HepG2 (cell line): ENCODE data around the gene LRRC3C. TPM values are rescaled to one million over a fixed set of nuclear protein-coding genes. Genes with fewer than 3 reads are reported as not detected.

ENCODE experiments used
- ATAC-seq: fragments of 200-7000 bp; cut with Tn5 transposase; 3 replicates; pipeline ENCODE4 v1.9.1; 2020; ENCODE audit warnings: mild to moderate bottlenecking, moderate library complexity
- BruUV-seq: library from RNA; stranded (reverse); fragments of 400-500 nt; replicated peaks from 2 replicates; lab custom pipeline; 2021; lab: Mats Ljungman, UMichigan
- CTCF ChIA-PET: fragments of 300-600 bp; formaldehyde crosslinking; extraction: SDS; loops from one replicate; lab custom pipeline; 2021; ENCODE audit warnings: low total read pairs, inconsistent platforms, low intra/inter-chr PET ratio; lab: Yijun Ruan, JAX
- POLR2A ChIA-PET: fragments of 350-600 bp; sonication (Branson Sonifier 250); formaldehyde crosslinking; loops from one replicate; lab custom pipeline; 2020; ENCODE audit warnings: antibody characterized with exemption, inconsistent platforms; lab: Yijun Ruan, JAX
- DNase-seq: peaks from one replicate; pipeline ENCODE4 v3.0.0-alpha.2; 2015; ENCODE audit warnings: low spot score
- FAIRE-seq: peaks from 3 replicates; lab custom pipeline; 2011; peaks lifted over from hg19 to GRCh38; lab: Jason Lieb, UNC
- H2AFZ ChIP-seq: one replicate; pipeline ENCODE4 v1.6.1; 2011; ENCODE audit warnings: low read length, inconsistent platforms
- H3K27ac ChIP-seq: fragments of 300-600 bp; 3 replicates; pipeline ENCODE4 v1.8.0; 2011; ENCODE audit warnings: mixed run types, mild to moderate bottlenecking, mixed read lengths, low read length, inconsistent platforms; ENCODE audit not compliant: insufficient read depth; ENCODE audit errors: extremely low read length
- H3K27me3 ChIP-seq, 2 experiments: fragments of 200-600 bp in 1 of 2; 2 replicates in 1 of 2; 3 replicates in 1 of 2; pipeline versions ENCODE4 v1.6.0 to v1.8.0; 2011; ENCODE audit warnings: low read length in 2 of 2, mild to moderate bottlenecking in 2 of 2, moderate library complexity in 2 of 2, inconsistent platforms in 1 of 2; ENCODE audit not compliant: insufficient read depth in 2 of 2, control insufficient read depth in 1 of 2
- H3K36me3 ChIP-seq, 2 experiments: fragments of 200-600 bp in 1 of 2; replicated peaks in 1 of 2; 2 replicates in 1 of 2; 3 replicates in 1 of 2; pipeline versions ENCODE4 v1.5.1 to v1.8.0; 2011; ENCODE audit warnings: low read length in 2 of 2, inconsistent platforms in 1 of 2; ENCODE audit not compliant: insufficient read depth in 2 of 2, control insufficient read depth in 1 of 2
- H3K4me1 ChIP-seq: 2 replicates; pipeline ENCODE4 v1.5.1; 2012; ENCODE audit warnings: low read length, inconsistent platforms; ENCODE audit not compliant: insufficient read depth
- H3K4me2 ChIP-seq: 2 replicates; pipeline ENCODE4 v1.6.0; 2011; ENCODE audit warnings: low read depth, low read length, inconsistent platforms
- H3K4me3 ChIP-seq, 3 experiments: fragments of 200-600 bp in 1 of 3; sonication (generic), shearing (Covaris generic) in 1 of 3; replicated peaks in 1 of 3; 2 replicates each; pipeline ENCODE4 v1.5.1; 2011 to 2016; ENCODE audit warnings: low read length in 3 of 3, inconsistent platforms in 2 of 3, low read depth in 2 of 3, mild to moderate bottlenecking in 2 of 3, control low read depth in 1 of 3, mixed read lengths in 1 of 3; ENCODE audit not compliant: insufficient read depth in 1 of 3
- H3K79me2 ChIP-seq: one replicate; pipeline ENCODE4 v1.6.1; 2011; ENCODE audit warnings: low read length, inconsistent platforms; ENCODE audit not compliant: insufficient read depth
- H3K9ac ChIP-seq: 2 replicates; pipeline ENCODE4 v1.6.0; 2011; ENCODE audit warnings: mild to moderate bottlenecking, low read depth, low read length, inconsistent platforms; ENCODE audit not compliant: insufficient read depth
- H3K9me3 ChIP-seq: 2 replicates; pipeline ENCODE4 v1.5.1; 2012; ENCODE audit warnings: mild to moderate bottlenecking, low read length
- H4K20me1 ChIP-seq: 2 replicates; pipeline ENCODE4 v1.6.0; 2011; ENCODE audit warnings: inconsistent platforms, mild to moderate bottlenecking, low read length, moderate library complexity; ENCODE audit not compliant: insufficient read depth
- ASH2L ChIP-seq: fragments of 300-600, 200-600 bp; sonication (generic); IDR thresholded peaks from 2 replicates; pipeline ENCODE4 v1.7.0; 2017; ENCODE audit warnings: low read depth, mild to moderate bottlenecking, moderate library complexity, mixed read lengths, low read length; ENCODE audit not compliant: insufficient read length
- ETV6 ChIP-seq: sonication (generic); formaldehyde crosslinking; conservative IDR thresholded peaks from 2 replicates; pipeline ENCODE4 v1.4.0; 2020; ENCODE audit warnings: missing genetic modification reagents
- HNF4A ChIP-seq: sonication (generic); formaldehyde crosslinking; IDR thresholded peaks from 2 replicates; pipeline ENCODE4 v1.4.0; 2020; ENCODE audit warnings: missing genetic modification reagents
- IKZF1 ChIP-seq: fragments of 450-650 bp; IDR thresholded peaks from 2 replicates; pipeline ENCODE4 v1.7.1; 2016
- ZFP36L2 ChIP-seq: sonication (generic); formaldehyde crosslinking; IDR thresholded peaks from 2 replicates; pipeline ENCODE4 v1.4.0; 2020; ENCODE audit warnings: missing genetic modification reagents
- ZNF263 ChIP-seq: sonication (generic); formaldehyde crosslinking; IDR thresholded peaks from 2 replicates; pipeline ENCODE4 v1.4.0; 2020; ENCODE audit warnings: missing genetic modification reagents
- ZNF292 ChIP-seq: sonication (generic); formaldehyde crosslinking; IDR thresholded peaks from 2 replicates; pipeline ENCODE4 v1.8.1; 2022; ENCODE audit warnings: mild to moderate bottlenecking, low read depth, missing genetic modification reagents, borderline replicate concordance
- ZNF441 ChIP-seq: sonication (generic); formaldehyde crosslinking; IDR thresholded peaks from 2 replicates; pipeline ENCODE4 v1.7.0; 2021; ENCODE audit warnings: missing genetic modification reagents, borderline replicate concordance
- ZNF674 ChIP-seq: sonication (generic); formaldehyde crosslinking; IDR thresholded peaks from 2 replicates; pipeline ENCODE4 v1.5.0; 2020; ENCODE audit warnings: low read depth, mild to moderate bottlenecking, missing genetic modification reagents
- ZSCAN12 ChIP-seq: sonication (generic); formaldehyde crosslinking; IDR thresholded peaks from 2 replicates; pipeline ENCODE4 v1.9.0; 2021; ENCODE audit warnings: mild to moderate bottlenecking, missing genetic modification reagents
- ZSCAN29 ChIP-seq: sonication (generic); formaldehyde crosslinking; conservative IDR thresholded peaks from 2 replicates; pipeline ENCODE4 v1.4.0; 2020; ENCODE audit warnings: mild to moderate bottlenecking, missing genetic modification reagents
- WGBS: methylation state at CpG from one replicate; pipeline ENCODE4 v1.1.6; 2017; ENCODE audit warnings: low lambda C conversion rate; 5-methylcytosine and 5-hydroxymethylcytosine counted together
- in situ Hi-C: cut with HindIII; loops from 2 replicates; pipeline ENCODE4 v1.10.0; 2017; ENCODE audit warnings: low pct_unique_long_range_greater_than_20kb; ENCODE audit not compliant: extremely low pct_ligation_motif_present
- intact Hi-C: fragments of 100-400 bp; cut with micrococcal nuclease; formaldehyde crosslinking; loops from one replicate; pipeline ENCODE4 v1.10.0; 2022; ENCODE audit not compliant: unreplicated experiment
- polyA plus RNA-seq, 8 experiments: library from polyadenylated mRNA; depleted of rRNA in 3 of 8; stranded (reverse) in 7 of 8; unstranded in 1 of 8; fragments of >200 nt; fragmentation: Illumina TruSeq in 4 of 8; extraction: Trizol in 4 of 8; gene quantifications; 2 replicates each; pipeline versions ENCODE4 v1.2.1 to v1.2.3, GENCODE V29; 2011 to 2016; ENCODE audit warnings: low read depth in 4 of 8, missing spikeins in 1 of 8, mixed read lengths in 1 of 8; ENCODE audit not compliant: insufficient read depth in 1 of 8
- total RNA-seq, 5 experiments: library from RNA; depleted of rRNA; stranded (reverse); fragments of >200 nt; fragmentation: Illumina TruSeq; extraction: Trizol; gene quantifications; 2 replicates each; pipeline ENCODE4 v1.2.3, GENCODE V29; 2016; ENCODE audit warnings: low read depth in 1 of 5
- TF ChIP-seq, protein P1 (sequence below): sonication (generic); formaldehyde crosslinking; IDR thresholded peaks from 2 replicates; pipeline ENCODE4 v1.5.1; 2020; ENCODE audit warnings: missing genetic modification reagents, mild to moderate bottlenecking, borderline replicate concordance
- TF ChIP-seq, protein P2 (sequence below): sonication (generic); formaldehyde crosslinking; IDR thresholded peaks from 2 replicates; pipeline ENCODE4 v1.4.0; 2020; ENCODE audit warnings: mild to moderate bottlenecking, missing genetic modification reagents
- TF ChIP-seq, protein P3 (sequence below): sonication (generic); formaldehyde crosslinking; IDR thresholded peaks from 2 replicates; pipeline ENCODE4 v1.4.0; 2020; ENCODE audit warnings: mild to moderate bottlenecking, missing genetic modification reagents

LRRC3C gene
- total and polyA plus RNA-seq, 2 of the 13 experiments (the other 11 are each of a cell fraction or from before 2014, with no cell fraction given): 0.17 TPM; not detected in 1

DNA sequence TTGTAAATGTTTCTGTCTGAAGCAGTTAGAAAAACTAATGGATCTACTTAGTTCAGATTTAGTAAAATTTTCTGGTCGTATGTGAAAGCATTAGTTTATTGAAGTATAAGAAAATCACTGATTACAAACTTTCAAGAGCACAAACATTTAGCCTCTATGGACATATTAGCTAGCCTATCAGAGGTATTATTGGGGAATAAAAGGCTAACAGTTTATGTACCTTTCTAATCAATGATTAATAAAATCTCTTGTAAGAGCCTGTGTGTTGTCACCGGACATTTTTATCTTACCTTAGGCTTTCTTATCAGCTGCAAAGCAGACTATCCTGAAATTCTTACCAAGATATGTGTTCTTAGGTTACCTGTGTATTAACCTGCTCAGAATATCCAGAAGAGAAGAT, 38.3 kb upstream of the LRRC3C start:
- ChIA-PET CTCF (no interaction called here), POLR2A (no interaction called here)
- H3K4me3 ChIP-seq: no peak overlapping the region
- H3K79me2 ChIP-seq: no peaks in the 10 kb centered on the region
- no peaks in the 10 kb centered on the region for H3K9me3 ChIP-seq
- no peaks in the 10 kb centered on the region for H3K4me1 ChIP-seq
- ATAC-seq: no peak
- 13% methylated on average over 2 of the region's 2 CpGs for WGBS
- no TSS peak for BruUV-seq
- no peaks in the 10 kb centered on the region for H3K36me3 ChIP-seq
- H3K9ac ChIP-seq: no peak overlapping the region
- no peak overlapping the region for H2AFZ ChIP-seq
- H3K4me2 ChIP-seq: no peak overlapping the region
- peaks cover 0 to 22% of the 10 kb centered on the region in 2 experiments; a peak in 2 of 5 replicates for H3K27me3 ChIP-seq
- TF ChIP-seq ASH2L: no peak
- TF ChIP-seq, protein P1, sequence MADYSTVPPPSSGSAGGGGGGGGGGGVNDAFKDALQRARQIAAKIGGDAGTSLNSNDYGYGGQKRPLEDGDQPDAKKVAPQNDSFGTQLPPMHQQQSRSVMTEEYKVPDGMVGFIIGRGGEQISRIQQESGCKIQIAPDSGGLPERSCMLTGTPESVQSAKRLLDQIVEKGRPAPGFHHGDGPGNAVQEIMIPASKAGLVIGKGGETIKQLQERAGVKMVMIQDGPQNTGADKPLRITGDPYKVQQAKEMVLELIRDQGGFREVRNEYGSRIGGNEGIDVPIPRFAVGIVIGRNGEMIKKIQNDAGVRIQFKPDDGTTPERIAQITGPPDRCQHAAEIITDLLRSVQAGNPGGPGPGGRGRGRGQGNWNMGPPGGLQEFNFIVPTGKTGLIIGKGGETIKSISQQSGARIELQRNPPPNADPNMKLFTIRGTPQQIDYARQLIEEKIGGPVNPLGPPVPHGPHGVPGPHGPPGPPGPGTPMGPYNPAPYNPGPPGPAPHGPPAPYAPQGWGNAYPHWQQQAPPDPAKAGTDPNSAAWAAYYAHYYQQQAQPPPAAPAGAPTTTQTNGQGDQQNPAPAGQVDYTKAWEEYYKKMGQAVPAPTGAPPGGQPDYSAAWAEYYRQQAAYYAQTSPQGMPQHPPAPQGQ (CRISPR knock-in tag): no peak
- TF ChIP-seq IKZF1: no peak
- no peak for TF ChIP-seq ZSCAN12 (CRISPR knock-in tag)
- TF ChIP-seq ZFP36L2 (CRISPR knock-in tag): no peak
- TF ChIP-seq ZNF441 (CRISPR knock-in tag): no peak
- TF ChIP-seq, protein P2, sequence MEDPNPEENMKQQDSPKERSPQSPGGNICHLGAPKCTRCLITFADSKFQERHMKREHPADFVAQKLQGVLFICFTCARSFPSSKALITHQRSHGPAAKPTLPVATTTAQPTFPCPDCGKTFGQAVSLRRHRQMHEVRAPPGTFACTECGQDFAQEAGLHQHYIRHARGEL (CRISPR knock-in tag): no peak
- TF ChIP-seq ZNF263: no peak
- TF ChIP-seq ETV6 (CRISPR knock-in tag): no peak
- TF ChIP-seq, protein P3, sequence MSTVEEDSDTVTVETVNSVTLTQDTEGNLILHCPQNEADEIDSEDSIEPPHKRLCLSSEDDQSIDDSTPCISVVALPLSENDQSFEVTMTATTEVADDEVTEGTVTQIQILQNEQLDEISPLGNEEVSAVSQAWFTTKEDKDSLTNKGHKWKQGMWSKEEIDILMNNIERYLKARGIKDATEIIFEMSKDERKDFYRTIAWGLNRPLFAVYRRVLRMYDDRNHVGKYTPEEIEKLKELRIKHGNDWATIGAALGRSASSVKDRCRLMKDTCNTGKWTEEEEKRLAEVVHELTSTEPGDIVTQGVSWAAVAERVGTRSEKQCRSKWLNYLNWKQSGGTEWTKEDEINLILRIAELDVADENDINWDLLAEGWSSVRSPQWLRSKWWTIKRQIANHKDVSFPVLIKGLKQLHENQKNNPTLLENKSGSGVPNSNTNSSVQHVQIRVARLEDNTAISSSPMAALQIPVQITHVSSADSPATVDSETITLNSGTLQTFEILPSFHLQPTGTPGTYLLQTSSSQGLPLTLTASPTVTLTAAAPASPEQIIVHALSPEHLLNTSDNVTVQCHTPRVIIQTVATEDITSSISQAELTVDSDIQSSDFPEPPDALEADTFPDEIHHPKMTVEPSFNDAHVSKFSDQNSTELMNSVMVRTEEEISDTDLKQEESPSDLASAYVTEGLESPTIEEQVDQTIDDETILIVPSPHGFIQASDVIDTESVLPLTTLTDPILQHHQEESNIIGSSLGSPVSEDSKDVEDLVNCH (CRISPR knock-in tag): no peak
- no peak for TF ChIP-seq ZNF674 (CRISPR knock-in tag)
- no peak for TF ChIP-seq HNF4A
- no peak for TF ChIP-seq ZSCAN29
- TF ChIP-seq ZNF292 (CRISPR knock-in tag): no peak
- H4K20me1 ChIP-seq: no peaks in the 10 kb centered on the region
- intact Hi-C loops: no loop called here
- in situ Hi-C loops: no loop called here
- no peak for FAIRE-seq
- H3K27ac ChIP-seq: no peak overlapping the region
- no peak for DNase-seq
